H1 (cell line): ENCODE measurements around the gene ADAMTS17. TPM values are rescaled to one million over a fixed set of nuclear protein-coding genes. Genes with fewer than 3 reads are reported as not detected.

Source experiments
- CTCF ChIA-PET: fragments of 300-600 bp; sonication (Branson Sonifier 250); formaldehyde crosslinking; loops from one replicate; lab custom pipeline; 2021; ENCODE audit not compliant: partially characterized antibody; lab: Charles Lee
- POLR2A ChIA-PET: fragments of 300-600 bp; sonication (Branson Sonifier 250); formaldehyde crosslinking; loops from one replicate; lab custom pipeline; 2021; ENCODE audit warnings: inconsistent platforms; ENCODE audit not compliant: partially characterized antibody; lab: Charles Lee
- DNase-seq, 2 experiments: peaks; one replicate each; pipeline versions ENCODE4 v3.0.0 to v3.0.0-alpha.2; 2010 to 2022; ENCODE audit warnings: low spot score in 2 of 2, low read depth in 1 of 2, mixed read lengths in 1 of 2
- FAIRE-seq: peaks from 2 replicates; lab custom pipeline; 2011; peaks lifted over from hg19 to GRCh38; lab: Jason Lieb, UNC
- H2AFZ ChIP-seq: 2 replicates; pipeline ENCODE4 v1.8.1; 2012; ENCODE audit warnings: low read length, inconsistent platforms
- H2AK5ac ChIP-seq: 2 replicates; pipeline ENCODE4 v1.6.1; 2013; ENCODE audit warnings: low read depth, low read length
- H2BK120ac ChIP-seq: replicated peaks from 2 replicates; pipeline ENCODE3; 2013; ENCODE audit warnings: low read depth, low read length, inconsistent platforms
- H2BK12ac ChIP-seq: 2 replicates; pipeline ENCODE4 v1.6.1; 2013; ENCODE audit warnings: low read depth, low read length
- H2BK15ac ChIP-seq: 2 replicates; pipeline ENCODE4 v1.6.1; 2013; ENCODE audit warnings: low read length
- H2BK20ac ChIP-seq: 2 replicates; pipeline ENCODE4 v1.6.1; 2013; ENCODE audit warnings: low read length
- H2BK5ac ChIP-seq: 2 replicates; pipeline ENCODE4 v1.6.1; 2013; ENCODE audit warnings: low read depth, low read length
- H3K14ac ChIP-seq: 2 replicates; pipeline ENCODE4 v1.6.1; 2013; ENCODE audit warnings: inconsistent platforms; ENCODE audit not compliant: insufficient read length
- H3K18ac ChIP-seq: 2 replicates; pipeline ENCODE4 v1.6.1; 2013; ENCODE audit warnings: low read length; ENCODE audit errors: extremely low read depth
- H3K23ac ChIP-seq: 2 replicates; pipeline ENCODE4 v1.6.1; 2013; ENCODE audit warnings: inconsistent platforms; ENCODE audit not compliant: insufficient read length
- H3K23me2 ChIP-seq: 2 replicates; pipeline ENCODE4 v1.6.1; 2013; ENCODE audit warnings: low read depth, low read length
- H3K27ac ChIP-seq: 2 replicates; pipeline ENCODE4 v1.6.1; 2011; ENCODE audit warnings: low read depth, low read length, inconsistent platforms
- H3K27me3 ChIP-seq, 4 experiments: replicated peaks in 1 of 4; 1 replicate in 1 of 4; 2 replicates in 3 of 4; pipeline versions ENCODE4 v1.6.1 to v1.8.1; 2011 to 2013; ENCODE audit warnings: low read length in 3 of 4, mild to moderate bottlenecking in 3 of 4, inconsistent platforms in 2 of 4, mixed read lengths in 2 of 4, moderate library complexity in 1 of 4; ENCODE audit not compliant: control insufficient read depth in 3 of 4, insufficient read depth in 3 of 4; ENCODE audit errors: extremely low read depth in 1 of 4
- H3K36me3 ChIP-seq, 4 experiments: 2 replicates each; pipeline versions ENCODE4 v1.6.1 to v1.8.1; 2011 to 2013; ENCODE audit warnings: mild to moderate bottlenecking in 4 of 4, low read length in 3 of 4, moderate library complexity in 2 of 4, control low read depth in 1 of 4, inconsistent platforms in 1 of 4; ENCODE audit not compliant: insufficient read depth in 4 of 4, control insufficient read depth in 2 of 4
- H3K4ac ChIP-seq: replicated peaks from 2 replicates; pipeline ENCODE3; 2013; ENCODE audit warnings: low read length, low read depth, mixed read lengths, inconsistent platforms; ENCODE audit not compliant: insufficient read length
- H3K4me1 ChIP-seq, 4 experiments: replicated peaks in 1 of 4; 1 replicate in 1 of 4; 2 replicates in 3 of 4; pipeline versions ENCODE4 v1.6.1 to v1.8.1; 2011 to 2013; ENCODE audit warnings: low read length in 3 of 4, inconsistent platforms in 2 of 4, mixed read lengths in 1 of 4; ENCODE audit not compliant: insufficient read depth in 4 of 4, control insufficient read depth in 3 of 4
- H3K4me2 ChIP-seq, 2 experiments: 2 replicates each; pipeline versions ENCODE4 v1.6.1 to v1.8.1; 2011 to 2013; ENCODE audit warnings: low read depth in 2 of 2, low read length in 2 of 2, control low read depth in 1 of 2, inconsistent platforms in 1 of 2, mild to moderate bottlenecking in 1 of 2; ENCODE audit not compliant: insufficient read depth in 1 of 2
- H3K4me3 ChIP-seq, 4 experiments: fragments of 200-600, 300-600 bp in 1 of 4; sonication (generic), shearing (Covaris generic), sonication (Bioruptor Twin) in 1 of 4; 2 replicates each; pipeline versions ENCODE4 v1.5.1 to v1.8.1; 2011 to 2016; ENCODE audit warnings: low read length in 4 of 4, low read depth in 3 of 4, control low read depth in 2 of 4, inconsistent platforms in 2 of 4, mild to moderate bottlenecking in 2 of 4, mixed read lengths in 1 of 4, moderate library complexity in 1 of 4; ENCODE audit not compliant: insufficient read depth in 2 of 4; ENCODE audit errors: extremely low read depth in 1 of 4
- H3K56ac ChIP-seq: replicated peaks from 2 replicates; pipeline ENCODE3; 2013; ENCODE audit warnings: low read depth, mild to moderate bottlenecking, mixed read lengths, low read length, inconsistent platforms; ENCODE audit not compliant: insufficient read length
- H3K79me1 ChIP-seq: 2 replicates; pipeline ENCODE4 v1.6.1; 2013; ENCODE audit warnings: low read depth, low read length, control low read depth
- H3K79me2 ChIP-seq, 2 experiments: 2 replicates each; pipeline versions ENCODE4 v1.6.1 to v1.8.1; 2012 to 2013; ENCODE audit warnings: low read length in 2 of 2, mild to moderate bottlenecking in 2 of 2, inconsistent platforms in 1 of 2; ENCODE audit not compliant: insufficient read depth in 2 of 2, control insufficient read depth in 1 of 2
- H3K9ac ChIP-seq, 4 experiments: replicated peaks in 1 of 4; 1 replicate in 1 of 4; 2 replicates in 3 of 4; pipeline versions ENCODE4 v1.6.1 to v1.8.1; 2011 to 2013; ENCODE audit warnings: low read depth in 3 of 4, low read length in 3 of 4, control low read depth in 2 of 4, mild to moderate bottlenecking in 2 of 4, moderate library complexity in 2 of 4, inconsistent platforms in 1 of 4; ENCODE audit errors: extremely low read depth in 1 of 4
- H3K9me3 ChIP-seq, 2 experiments: 2 replicates each; pipeline versions ENCODE4 v1.6.1 to v1.8.1; 2012 to 2013; ENCODE audit warnings: mild to moderate bottlenecking in 2 of 2, moderate library complexity in 2 of 2, control low read depth in 1 of 2, inconsistent platforms in 1 of 2, low read depth in 1 of 2, low read length in 1 of 2, mixed read lengths in 1 of 2; ENCODE audit not compliant: insufficient read depth in 2 of 2
- H4K20me1 ChIP-seq, 2 experiments: replicated peaks in 1 of 2; 2 replicates each; pipeline versions ENCODE3 to v1.8.1; 2011 to 2013; ENCODE audit warnings: inconsistent platforms in 2 of 2, low read length in 2 of 2, mild to moderate bottlenecking in 1 of 2; ENCODE audit not compliant: insufficient read depth in 2 of 2, control insufficient read depth in 1 of 2
- H4K5ac ChIP-seq: 2 replicates; pipeline ENCODE4 v1.6.1; 2013; ENCODE audit warnings: low read length, low read depth, mixed read lengths, inconsistent platforms; ENCODE audit not compliant: insufficient read length
- H4K8ac ChIP-seq: 2 replicates; pipeline ENCODE4 v1.8.0; 2013; ENCODE audit warnings: mild to moderate bottlenecking, moderate library complexity, low read length, inconsistent platforms; ENCODE audit not compliant: insufficient read depth; ENCODE audit errors: extremely low read depth
- H4K91ac ChIP-seq: replicated peaks from 2 replicates; pipeline ENCODE3; 2013; ENCODE audit warnings: low read length, mixed read lengths, inconsistent platforms; ENCODE audit not compliant: insufficient read length
- BACH1 ChIP-seq: IDR thresholded peaks from 2 replicates; pipeline ENCODE4 v1.6.1; 2012; ENCODE audit warnings: low read length, improper control_type of control experiment
- CHD1 ChIP-seq: IDR thresholded peaks from 2 replicates; pipeline ENCODE4 v1.6.1; 2012; ENCODE audit warnings: low read depth, low read length, improper control_type of control experiment
- GTF2F1 ChIP-seq: IDR thresholded peaks from 2 replicates; pipeline ENCODE4 v1.6.1; 2012; ENCODE audit warnings: low read depth, low read length, improper control_type of control experiment, borderline replicate concordance
- HDAC2 ChIP-seq, 2 experiments: fragments of 300-600 bp in 1 of 2; sonication (generic) in 1 of 2; IDR thresholded peaks; 2 replicates each; pipeline ENCODE4 v1.6.1; 2011 to 2012; ENCODE audit warnings: low read depth in 2 of 2, low read length in 2 of 2, mild to moderate bottlenecking in 2 of 2, moderate library complexity in 2 of 2, borderline replicate concordance in 1 of 2, inconsistent platforms in 1 of 2
- JUN ChIP-seq: IDR thresholded peaks from 2 replicates; pipeline ENCODE4 v1.6.1; 2011; ENCODE audit warnings: low read depth, mild to moderate bottlenecking, improper control_type of control experiment, low read length
- MAFK ChIP-seq: IDR thresholded peaks from 2 replicates; pipeline ENCODE4 v1.6.1; 2012; ENCODE audit warnings: low read depth, mild to moderate bottlenecking, improper control_type of control experiment, low read length
- PHF8 ChIP-seq: fragments of 200-600 bp; sonication (generic); conservative IDR thresholded peaks from 2 replicates; pipeline ENCODE4 v1.7.1; 2012; ENCODE audit warnings: low read depth, mild to moderate bottlenecking, inconsistent platforms, low read length, moderate library complexity
- POLR2A ChIP-seq, 2 experiments: IDR thresholded peaks; 1 replicate in 1 of 2; 2 replicates in 1 of 2; pipeline ENCODE4 v1.6.1; 2011; ENCODE audit warnings: low read depth in 2 of 2, low read length in 2 of 2, mild to moderate bottlenecking in 2 of 2; ENCODE audit errors: control extremely low read depth in 1 of 2
- RNF2 ChIP-seq: fragments of 200-900, 300-1000 bp; sonication (generic); IDR thresholded peaks from 2 replicates; pipeline ENCODE4 v1.7.1; 2016; ENCODE audit warnings: borderline replicate concordance, low read depth, mild to moderate bottlenecking, antibody characterized with exemption, low read length; ENCODE audit not compliant: poor library complexity, severe bottlenecking; ENCODE audit errors: missing control alignments
- TAF1 ChIP-seq: IDR thresholded peaks from 2 replicates; pipeline ENCODE4 v1.6.1; 2011; ENCODE audit warnings: mild to moderate bottlenecking, low read depth, low read length
- TAF7 ChIP-seq: optimal IDR thresholded peaks from 2 replicates; pipeline ENCODE3; 2011; ENCODE audit warnings: low read depth, mild to moderate bottlenecking, inconsistent platforms, low read length, moderate library complexity, borderline replicate concordance
- TCF12 ChIP-seq: IDR thresholded peaks from 2 replicates; pipeline ENCODE4 v1.6.1; 2011; ENCODE audit warnings: low read depth, mild to moderate bottlenecking, low read length
- WGBS, 2 experiments: shearing (Covaris generic) in 1 of 2; methylation state at CpG; one replicate each; pipeline versions ENCODE4 v1.1.6 to v1.1.7; 2013 to 2015; ENCODE audit warnings: low lambda C conversion rate in 2 of 2, mixed read lengths in 2 of 2, inconsistent platforms in 1 of 2, low coverage in 1 of 2, missing lambda C conversion rate in 1 of 2; ENCODE audit not compliant: insufficient replicate concordance in 2 of 2, insufficient coverage in 1 of 2, insufficient read length in 1 of 2; ENCODE audit errors: extremely low coverage in 1 of 2, missing lambda C conversion rate in 1 of 2; 5-methylcytosine and 5-hydroxymethylcytosine counted together
- polyA plus RNA-seq, 7 experiments: library from polyadenylated mRNA; depleted of rRNA in 3 of 7; stranded (reverse) in 5 of 7; unstranded in 2 of 7; fragments of >200 nt in 5 of 7; fragments of 200-250 nt in 2 of 7; gene quantifications; 1 replicate in 5 of 7; 2 replicates in 1 of 7; 4 replicates in 1 of 7; pipeline versions ENCODE4 v1.2.1 to v1.2.3, GENCODE V29; 2011 to 2013; ENCODE audit warnings: missing spikeins in 2 of 7, mixed read lengths in 2 of 7
- total RNA-seq: library from RNA; stranded (reverse); fragmentation: NEBNext Ultra II Directional; extraction: Animal tissue kit (Norgen Biotek cat#: 25700); gene quantifications from 2 replicates; pipeline ENCODE4 v1.2.1, GENCODE V29; 2021

ADAMTS17 gene
- total and polyA plus RNA-seq, 2 of the 8 experiments (the other 6 are each of a cell fraction or from before 2014, with no cell fraction given), result 0.51 to 1.7 TPM

DNA sequence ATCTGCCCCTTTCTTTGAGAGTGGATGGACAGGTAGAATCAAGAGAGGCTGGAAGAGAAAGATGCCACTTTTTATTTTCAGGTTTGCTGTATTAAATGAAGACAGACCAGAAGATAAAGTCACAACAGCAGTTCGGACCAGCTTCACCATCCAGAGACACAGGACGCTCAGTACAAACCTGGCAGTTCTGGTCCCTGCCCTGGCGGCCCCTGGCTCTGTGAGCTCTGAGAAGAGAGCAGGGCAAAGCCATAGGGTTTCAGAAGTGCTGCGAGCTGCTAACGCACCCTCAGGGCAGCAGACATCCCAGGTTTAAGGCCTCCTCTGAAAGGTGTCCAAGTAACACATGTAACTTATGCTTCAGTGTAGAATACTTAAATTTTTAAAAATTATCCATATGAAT is 216.8 kb downstream of the ADAMTS17 start:
- no peaks in the 10 kb centered on the region for H3K27me3 ChIP-seq
- H3K4ac ChIP-seq, result no peak overlapping the region
- no peak overlapping the region for H4K5ac ChIP-seq
- H3K56ac ChIP-seq, result no peak overlapping the region
- no peak overlapping the region for H4K8ac ChIP-seq
- H2BK120ac ChIP-seq, result no peak overlapping the region
- H3K27ac ChIP-seq, result no peak overlapping the region
- H3K14ac ChIP-seq, result no peak overlapping the region
- POLR2A ChIA-PET, result interaction anchor here (1.0 to 1.5 kb wide), 2 partner anchors 10 to 12 kb away, joined by 3 read pairs; no protein-coding TSS in a partner anchor
- DNase-seq (no peak), FAIRE-seq (no peak)
- no peak overlapping the region for H2BK12ac ChIP-seq
- H2AFZ ChIP-seq, result no peak overlapping the region
- no peak overlapping the region for H2BK5ac ChIP-seq
- H3K23ac ChIP-seq, result no peak overlapping the region
- H2BK20ac ChIP-seq, result no peak overlapping the region
- H4K91ac ChIP-seq, result no peak overlapping the region
- no peak overlapping the region for H3K4me3 ChIP-seq
- no peak overlapping the region for H2AK5ac ChIP-seq
- H3K9ac ChIP-seq, result no peak overlapping the region
- no peaks in the 10 kb centered on the region for H3K4me1 ChIP-seq
- H3K9me3 ChIP-seq, result peaks cover 8 to 9% of the 10 kb centered on the region in 2 experiments
- H3K79me2 ChIP-seq, result no peaks in the 10 kb centered on the region
- no peak overlapping the region for H3K4me2 ChIP-seq
- H3K36me3 ChIP-seq, result no peaks in the 10 kb centered on the region
- CTCF ChIA-PET, result interaction anchor here (0.6 to 2.0 kb wide), 5 partner anchors 9 to 1883 kb away, joined by 3 to 9 read pairs (median 4); no protein-coding TSS in a partner anchor
- H3K79me1 ChIP-seq, result no peaks in the 10 kb centered on the region
- no peaks in the 10 kb centered on the region for H4K20me1 ChIP-seq
- H3K23me2 ChIP-seq, result no peaks in the 10 kb centered on the region
- 86% methylated on average over 5 of the region's 5 CpGs; no CpG with 5 or more reads in 1 of the 2 experiments for WGBS, 2 experiments
- H3K18ac ChIP-seq, result no peak overlapping the region
- no peak overlapping the region for H2BK15ac ChIP-seq
- TF ChIP-seq HDAC2 (IDR thresholded peaks at IDR 0.05; ENCODE audit: borderline replicate concordance in 1 of 2, low read depth in 2 of 2, low read length in 2 of 2) (no peak), TCF12 (no peak), RNF2 (no peak), PHF8 (no peak), CHD1 (no peak), BACH1 (no peak), MAFK (no peak), JUN (no peak), TAF7 (no peak), TAF1 (no peak), POLR2A (IDR thresholded peaks at IDR 0.05; ENCODE audit: control extremely low read depth in 1 of 2, low read depth in 2 of 2, low read length in 2 of 2) (no peak), GTF2F1 (no peak)
